ENCODE measurements around the gene GNA14.

GNA14 gene

DNA sequence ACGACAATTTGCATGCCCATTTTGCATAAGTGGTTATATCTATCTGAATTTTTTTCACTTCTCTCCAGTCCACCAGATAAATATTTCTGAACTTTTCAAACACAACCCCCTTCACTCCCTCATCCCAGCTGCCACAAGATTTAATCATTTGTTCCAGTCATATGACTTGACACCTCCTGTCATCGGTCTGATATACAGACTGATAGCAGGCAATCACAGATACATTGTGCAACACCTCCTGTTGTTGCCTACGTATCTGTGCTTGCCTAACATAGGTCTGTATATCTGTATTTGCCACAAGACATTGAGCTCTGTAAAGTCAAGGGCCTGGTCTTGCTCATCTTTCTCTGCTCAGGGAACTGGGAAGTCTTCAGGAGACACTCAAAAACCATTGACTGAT, 65.6 kb downstream of the GNA14 start:
- no peak for DNase-seq (ENCODE audit: insufficient read length, low spot score)
- no peak for TF ChIP-seq CTCF (IDR thresholded peaks at IDR 0.05; ENCODE audit: insufficient read depth, missing control alignments)
- no peak for FAIRE-seq

DNA sequence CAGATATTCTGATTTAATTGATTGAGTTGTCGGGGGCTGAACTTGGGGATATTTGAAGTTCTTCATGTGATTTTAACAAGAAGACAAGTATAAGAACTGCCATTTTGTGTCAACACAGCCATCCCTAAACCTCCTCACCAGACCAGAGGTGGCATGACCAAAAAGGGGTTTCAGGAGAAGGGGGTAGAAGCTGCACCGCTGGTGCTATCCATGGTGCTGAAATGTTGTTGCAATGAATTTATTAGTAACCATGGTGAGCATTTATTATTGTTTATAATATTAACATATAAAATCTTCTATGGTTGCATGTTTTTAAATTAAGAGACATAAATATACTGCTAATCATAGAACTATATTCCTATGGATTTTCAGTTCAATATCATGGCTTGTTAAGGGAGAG, 72.3 kb downstream of the GNA14 start:
- FAIRE-seq (no peak), DNase-seq (ENCODE audit: insufficient read length, low spot score) (no peak)
- TF ChIP-seq CTCF (IDR thresholded peaks at IDR 0.05; ENCODE audit: insufficient read depth, missing control alignments): no peak

DNA sequence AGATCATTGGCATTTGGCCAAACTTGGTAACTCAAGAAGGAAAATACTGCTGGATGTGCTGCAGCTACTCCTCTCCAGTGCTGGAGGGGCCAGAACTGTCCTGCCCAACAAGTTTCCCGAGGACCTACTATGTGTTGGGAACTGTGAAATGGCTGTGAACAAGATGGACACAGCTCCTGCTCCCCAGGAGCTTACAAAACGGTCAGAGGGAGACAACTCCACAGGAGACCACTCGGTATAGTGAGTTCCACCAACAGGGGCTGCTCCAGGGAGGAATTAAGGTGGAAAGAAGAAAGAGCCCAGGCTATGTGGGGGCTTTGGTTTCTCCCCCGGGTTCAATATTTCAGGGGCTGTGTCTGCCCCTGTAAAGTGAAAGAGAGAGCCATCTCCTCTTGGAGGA, 78.8 kb downstream of the GNA14 start:
- no peak for TF ChIP-seq CTCF (IDR thresholded peaks at IDR 0.05; ENCODE audit: insufficient read depth, missing control alignments)
- FAIRE-seq (no peak), DNase-seq (ENCODE audit: insufficient read length, low spot score) (no peak)

- TF ChIP-seq CTCF (IDR thresholded peaks at IDR 0.05; ENCODE audit: insufficient read depth, missing control alignments): no peak
- FAIRE-seq: no peak
- no peak for DNase-seq (ENCODE audit: insufficient read length, low spot score)
Observed at GRCh38 chr9:77563174-77563573, 84.9 kb downstream of the GNA14 start.

DNA sequence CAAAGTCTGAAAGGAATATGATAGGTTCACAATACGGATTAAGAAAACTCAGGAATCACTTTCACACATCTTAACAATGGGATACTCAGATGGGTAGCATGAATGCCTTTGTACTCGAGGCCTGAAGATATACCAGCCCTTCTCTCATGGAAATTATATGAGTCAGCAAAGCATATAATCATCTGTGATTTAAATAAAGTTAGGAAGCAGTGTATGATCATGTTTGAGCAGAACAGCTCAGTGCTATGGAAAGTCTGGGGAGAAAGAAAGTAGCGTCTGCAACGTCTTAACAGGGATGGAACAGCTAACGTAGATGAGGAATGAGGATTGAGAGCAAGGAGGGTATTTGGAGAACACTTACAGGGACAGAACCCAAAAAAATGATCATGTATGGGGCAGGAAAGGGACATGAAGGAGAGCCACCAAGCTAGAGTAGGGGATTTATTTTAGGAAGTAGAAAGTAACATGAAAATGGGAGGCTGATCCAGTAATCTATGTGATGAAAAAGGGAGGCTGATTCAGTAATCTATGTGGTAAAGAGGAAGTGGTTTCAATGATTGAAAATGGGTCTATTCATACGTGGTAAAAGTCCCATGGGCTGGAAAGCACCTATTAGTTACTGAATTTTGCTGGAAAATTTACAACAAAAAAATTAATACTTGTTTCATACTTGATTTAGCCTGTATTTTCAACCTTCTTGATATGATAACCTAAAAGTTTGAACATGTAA, 85.9 kb downstream of the GNA14 start:
- FAIRE-seq: no peak
- no peak for DNase-seq (ENCODE audit: insufficient read length, low spot score)
- TF ChIP-seq CTCF (IDR thresholded peaks at IDR 0.05; ENCODE audit: insufficient read depth, missing control alignments): no peak

DNA sequence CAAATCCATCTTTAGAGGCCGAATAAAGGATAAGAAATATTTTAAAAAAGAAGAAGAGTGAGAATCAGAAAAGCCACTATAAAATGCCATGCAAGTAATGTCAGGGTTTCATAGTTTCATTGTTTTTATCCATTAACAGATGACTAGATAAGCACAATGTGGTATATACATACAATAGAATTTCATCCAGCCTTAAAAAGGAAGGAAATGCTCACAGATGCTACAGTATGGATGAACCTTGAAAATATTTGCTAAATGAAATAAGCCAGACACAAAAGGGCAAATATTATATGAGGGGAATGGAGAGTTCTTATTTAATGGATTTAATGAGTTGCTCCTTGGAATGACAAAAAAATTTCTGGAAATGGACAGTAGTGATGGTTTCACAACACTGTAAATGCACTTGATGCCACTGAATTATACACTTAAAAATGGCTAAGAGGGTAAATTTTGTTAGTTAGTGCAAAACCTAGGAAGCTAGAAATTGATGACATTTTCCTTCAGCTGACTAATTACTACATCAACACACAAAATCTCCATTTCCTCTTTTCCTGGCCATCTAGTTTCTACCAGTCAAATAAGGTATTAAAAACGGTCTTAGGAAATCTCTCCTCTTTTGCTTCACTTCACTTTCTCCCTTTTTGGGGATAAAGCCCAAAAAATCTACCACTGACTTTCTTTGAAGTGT, 86.6 kb downstream of the GNA14 start:
- FAIRE-seq: no peak
- no peak for DNase-seq (ENCODE audit: insufficient read length, low spot score)
- no peak for TF ChIP-seq CTCF (IDR thresholded peaks at IDR 0.05; ENCODE audit: insufficient read depth, missing control alignments)

GRCh38 chr9:77556396-77556795, 91.7 kb downstream of the GNA14 start:
- no peak for TF ChIP-seq CTCF (IDR thresholded peaks at IDR 0.05; ENCODE audit: insufficient read depth, missing control alignments)
- FAIRE-seq: no peak
- DNase-seq (ENCODE audit: insufficient read length, low spot score): no peak

Data from D721Med (cell line).